ENCODE measurements around the gene MAP3K5.

- TF ChIP-seq POLR2A (IDR thresholded peaks at IDR 0.05) = no peak
- no peak for TF ChIP-seq CTCF (IDR thresholded peaks at IDR 0.05)
Observed at GRCh38 chr6:136736281-136736960, 55.9 kb downstream of the MAP3K5 start.
